ENCODE results near the gene COL13A1.

- TF ChIP-seq, protein P1, sequence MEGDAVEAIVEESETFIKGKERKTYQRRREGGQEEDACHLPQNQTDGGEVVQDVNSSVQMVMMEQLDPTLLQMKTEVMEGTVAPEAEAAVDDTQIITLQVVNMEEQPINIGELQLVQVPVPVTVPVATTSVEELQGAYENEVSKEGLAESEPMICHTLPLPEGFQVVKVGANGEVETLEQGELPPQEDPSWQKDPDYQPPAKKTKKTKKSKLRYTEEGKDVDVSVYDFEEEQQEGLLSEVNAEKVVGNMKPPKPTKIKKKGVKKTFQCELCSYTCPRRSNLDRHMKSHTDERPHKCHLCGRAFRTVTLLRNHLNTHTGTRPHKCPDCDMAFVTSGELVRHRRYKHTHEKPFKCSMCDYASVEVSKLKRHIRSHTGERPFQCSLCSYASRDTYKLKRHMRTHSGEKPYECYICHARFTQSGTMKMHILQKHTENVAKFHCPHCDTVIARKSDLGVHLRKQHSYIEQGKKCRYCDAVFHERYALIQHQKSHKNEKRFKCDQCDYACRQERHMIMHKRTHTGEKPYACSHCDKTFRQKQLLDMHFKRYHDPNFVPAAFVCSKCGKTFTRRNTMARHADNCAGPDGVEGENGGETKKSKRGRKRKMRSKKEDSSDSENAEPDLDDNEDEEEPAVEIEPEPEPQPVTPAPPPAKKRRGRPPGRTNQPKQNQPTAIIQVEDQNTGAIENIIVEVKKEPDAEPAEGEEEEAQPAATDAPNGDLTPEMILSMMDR (IDR thresholded peaks at IDR 0.05) = no peak
- TF ChIP-seq EP300 (IDR thresholded peaks at IDR 0.05) (no peak), POLR2A (IDR thresholded peaks at IDR 0.05) (no peak)
Measured at GRCh38 chr10:69866246-69866687, 64.6 kb downstream of the COL13A1 start.

All from suprapubic skin (tissue), 3 donors.